ENCODE measurements around the gene RNF166. TPM values are rescaled to one million over a fixed set of nuclear protein-coding genes. Genes with fewer than 3 reads are reported as not detected.

Gene RNF166
- total and polyA plus RNA-seq, 2 donors from 2014 or later = 16.3 to 31.4 TPM

DNA sequence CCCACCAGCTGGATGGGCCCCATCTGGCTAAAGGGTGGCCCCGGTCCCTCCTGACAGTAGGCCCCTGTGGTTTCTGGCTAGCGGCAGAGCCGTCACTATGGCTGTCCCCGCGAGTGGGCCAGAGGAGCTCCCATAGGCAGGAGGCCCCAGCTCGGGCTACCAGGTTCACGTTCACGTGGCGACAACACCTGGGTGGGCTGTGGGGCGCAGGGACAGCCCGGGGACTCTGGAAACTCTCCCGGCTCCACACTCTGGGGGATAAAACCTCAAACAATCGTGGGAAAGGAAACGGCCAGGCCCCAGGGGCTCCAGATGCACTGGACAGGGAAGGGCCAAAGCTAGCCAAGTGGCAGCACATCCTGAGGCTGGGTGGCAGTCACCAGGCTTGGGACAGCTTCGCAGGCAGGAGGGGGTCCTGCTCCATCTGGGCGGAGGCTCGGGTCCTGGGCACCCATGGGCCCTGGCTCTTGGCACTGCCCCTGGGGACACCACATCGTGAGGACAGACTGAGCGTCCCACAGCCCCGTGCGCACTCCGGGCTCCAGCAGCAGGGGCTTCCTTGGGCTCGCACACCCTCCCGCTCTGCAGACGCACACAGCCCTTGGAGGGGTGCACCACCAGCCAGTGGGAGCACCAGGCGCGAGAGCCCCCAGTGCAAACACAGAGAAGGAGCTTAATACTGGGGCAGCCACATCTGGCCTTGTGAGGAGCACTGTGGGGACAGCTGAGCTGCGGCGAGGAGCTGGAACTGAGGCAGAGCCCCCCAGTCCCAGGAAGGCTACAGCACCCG, 4.4 kb downstream of the RNF166 start:
- Histone ChIP-seq H3K4me1 (ENCODE audit: control insufficient read depth in 2 of 3, insufficient read depth in 2 of 3, low read depth in 1 of 3, low read length in 3 of 3) (peaks cover 0 to 34% (median 7%) of the 10 kb centered on the region in 3 donors), H3K36me3 (ENCODE audit: control insufficient read depth in 2 of 3, insufficient read depth in 3 of 3, low read length in 3 of 3) (peaks cover 0 to 4% (median 3%) of the 10 kb centered on the region in 3 donors), H3K9me3 (ENCODE audit: control insufficient read depth in 2 of 3, insufficient read depth in 1 of 3, low read length in 3 of 3) (no peaks in the 10 kb centered on the region), H3K27ac (ENCODE audit: low read depth in 2 of 2, low read length in 2 of 2) (peak overlapping the region in 1 of 2 donors; percentile 65), H3K9ac (ENCODE audit: low read length in 3 of 3) (no peak overlapping the region), H3K27me3 (ENCODE audit: control insufficient read depth, insufficient read depth, low read length) (no peaks in the 10 kb centered on the region), H3K4me3 (ENCODE audit: low read length in 3 of 3) (no peak overlapping the region)
- FAIRE-seq = no peak
- TF ChIP-seq, protein P1, sequence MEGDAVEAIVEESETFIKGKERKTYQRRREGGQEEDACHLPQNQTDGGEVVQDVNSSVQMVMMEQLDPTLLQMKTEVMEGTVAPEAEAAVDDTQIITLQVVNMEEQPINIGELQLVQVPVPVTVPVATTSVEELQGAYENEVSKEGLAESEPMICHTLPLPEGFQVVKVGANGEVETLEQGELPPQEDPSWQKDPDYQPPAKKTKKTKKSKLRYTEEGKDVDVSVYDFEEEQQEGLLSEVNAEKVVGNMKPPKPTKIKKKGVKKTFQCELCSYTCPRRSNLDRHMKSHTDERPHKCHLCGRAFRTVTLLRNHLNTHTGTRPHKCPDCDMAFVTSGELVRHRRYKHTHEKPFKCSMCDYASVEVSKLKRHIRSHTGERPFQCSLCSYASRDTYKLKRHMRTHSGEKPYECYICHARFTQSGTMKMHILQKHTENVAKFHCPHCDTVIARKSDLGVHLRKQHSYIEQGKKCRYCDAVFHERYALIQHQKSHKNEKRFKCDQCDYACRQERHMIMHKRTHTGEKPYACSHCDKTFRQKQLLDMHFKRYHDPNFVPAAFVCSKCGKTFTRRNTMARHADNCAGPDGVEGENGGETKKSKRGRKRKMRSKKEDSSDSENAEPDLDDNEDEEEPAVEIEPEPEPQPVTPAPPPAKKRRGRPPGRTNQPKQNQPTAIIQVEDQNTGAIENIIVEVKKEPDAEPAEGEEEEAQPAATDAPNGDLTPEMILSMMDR (IDR thresholded peaks at IDR 0.05; ENCODE audit: borderline replicate concordance, extremely low read depth, insufficient read depth) = no peak
- no peak for DNase-seq
- intact Hi-C loops (cut with DNase I) = no loop called here

DNA sequence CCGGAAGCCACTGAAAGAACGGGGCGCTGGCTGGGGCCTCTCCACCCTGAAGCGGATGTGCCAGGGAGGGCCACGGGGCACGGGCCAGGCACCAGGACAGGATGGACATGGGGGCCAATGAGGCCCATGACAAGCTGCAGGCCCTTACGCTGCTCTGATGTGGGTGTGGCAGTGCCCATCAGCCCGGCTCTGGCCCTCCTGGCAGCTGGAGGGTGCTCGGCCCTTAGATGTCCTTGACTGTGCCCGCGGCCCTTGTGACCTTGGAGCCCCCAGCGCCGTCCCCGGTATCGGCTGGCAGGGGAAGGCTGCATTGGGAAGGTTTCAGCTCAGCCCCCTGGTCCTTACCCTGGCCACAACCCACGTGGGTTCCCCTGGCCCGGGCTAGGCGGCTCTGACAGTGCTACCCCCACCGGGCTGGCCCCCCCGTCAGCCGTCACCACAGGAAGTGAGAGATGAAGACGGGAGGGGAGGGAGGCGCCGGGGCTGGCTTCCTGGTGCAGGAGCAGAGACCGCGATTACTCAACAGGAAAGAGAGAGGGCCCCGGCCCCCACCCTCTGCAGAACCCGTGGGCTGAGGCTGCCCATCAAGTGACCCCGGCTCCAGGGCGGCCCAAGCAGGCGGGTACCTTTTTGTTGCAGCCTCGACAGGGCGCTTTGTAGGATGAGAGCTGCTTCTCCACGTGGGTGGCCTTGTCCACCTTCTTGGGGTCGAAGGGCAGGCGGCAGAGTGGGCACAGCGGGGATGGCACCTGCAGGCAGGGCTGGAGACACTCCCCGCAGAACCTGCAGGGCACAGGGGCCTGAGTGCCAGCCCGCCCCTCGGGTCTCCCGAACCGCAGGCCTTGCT, 5.3 kb downstream of the RNF166 start:
- FAIRE-seq (no peak), DNase-seq (peak; percentile 68 to 98 (median 81))
- no peak overlapping the region for H3K4me3 ChIP-seq (ENCODE audit: low read length in 3 of 3)
- H3K27ac ChIP-seq (ENCODE audit: low read depth in 2 of 2, low read length in 2 of 2) = peak overlapping the region; percentile 49 to 65
- H3K4me1 ChIP-seq (ENCODE audit: control insufficient read depth in 2 of 3, insufficient read depth in 2 of 3, low read depth in 1 of 3, low read length in 3 of 3) = peaks cover 0 to 33% (median 7%) of the 10 kb centered on the region in 3 donors
- peaks cover 0 to 4% (median 3%) of the 10 kb centered on the region in 3 donors for H3K36me3 ChIP-seq (ENCODE audit: control insufficient read depth in 2 of 3, insufficient read depth in 3 of 3, low read length in 3 of 3)
- no peaks in the 10 kb centered on the region for H3K27me3 ChIP-seq (ENCODE audit: control insufficient read depth, insufficient read depth, low read length)
- H3K9ac ChIP-seq (ENCODE audit: low read length in 3 of 3) = no peak overlapping the region
- TF ChIP-seq, protein P1 (IDR thresholded peaks at IDR 0.05; ENCODE audit: borderline replicate concordance, extremely low read depth, insufficient read depth) = no peak
- H3K9me3 ChIP-seq (ENCODE audit: control insufficient read depth in 2 of 3, insufficient read depth in 1 of 3, low read length in 3 of 3) = no peaks in the 10 kb centered on the region
- intact Hi-C loops (cut with DNase I) = no loop called here

DNA sequence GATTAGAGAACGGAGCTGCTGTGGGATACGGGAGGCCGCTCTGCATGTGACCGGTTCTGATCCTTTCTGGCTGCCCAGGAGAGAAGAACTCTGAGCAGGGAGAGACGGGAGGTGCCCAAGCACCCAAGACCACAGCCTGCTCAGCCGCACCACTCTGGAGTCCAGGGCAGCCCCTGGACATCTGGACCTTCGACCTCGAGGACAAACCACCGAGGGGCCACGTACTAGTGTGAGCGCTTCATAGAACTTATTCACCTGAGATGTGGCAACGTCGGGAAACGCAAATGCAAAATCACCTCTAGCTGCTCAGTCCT, 5.9 kb downstream of the RNF166 start:
- H3K4me3 ChIP-seq (ENCODE audit: low read length in 3 of 3) = no peak overlapping the region
- H3K36me3 ChIP-seq (ENCODE audit: control insufficient read depth in 2 of 3, insufficient read depth in 3 of 3, low read length in 3 of 3) = peaks cover 0 to 4% (median 3%) of the 10 kb centered on the region in 3 donors

More for the DNA sequence above, 5.9 kb downstream of the RNF166 start:
- Histone ChIP-seq H3K9ac (ENCODE audit: low read length in 3 of 3) (no peak overlapping the region), H3K27me3 (ENCODE audit: control insufficient read depth, insufficient read depth, low read length) (no peaks in the 10 kb centered on the region), H3K4me1 (ENCODE audit: control insufficient read depth in 2 of 3, insufficient read depth in 2 of 3, low read depth in 1 of 3, low read length in 3 of 3) (peaks cover 0 to 30% (median 6%) of the 10 kb centered on the region in 3 donors), H3K9me3 (ENCODE audit: control insufficient read depth in 2 of 3, insufficient read depth in 1 of 3, low read length in 3 of 3) (no peaks in the 10 kb centered on the region), H3K27ac (ENCODE audit: low read depth in 2 of 2, low read length in 2 of 2) (peak overlapping the region; percentile 49 to 65)
- TF ChIP-seq, protein P1 (IDR thresholded peaks at IDR 0.05; ENCODE audit: borderline replicate concordance, extremely low read depth, insufficient read depth) = no peak
- intact Hi-C loops (cut with DNase I) = no loop called here
- FAIRE-seq = no peak
- DNase-seq = no peak
